Testis (tissue), 2 donors: ENCODE results near the gene MATN1.

Experiments used
- CTCF ChIP-seq, 3 experiments: fragments of 450-650 bp in 2 of 3; fragments of 200-600 bp in 1 of 3; sonication (generic) in 1 of 3; IDR thresholded peaks; one replicate each; pipeline ENCODE4 v1.5.1; 2016 to 2019; ENCODE audit warnings: antibody characterized with exemption in 3 of 3, mild to moderate bottlenecking in 2 of 3, moderate library complexity in 1 of 3
- POLR2A ChIP-seq: fragments of 450-650 bp; IDR thresholded peaks from one replicate; pipeline ENCODE4 v1.6.1; 2017; ENCODE audit warnings: antibody characterized with exemption, mild to moderate bottlenecking, moderate library complexity

- TF ChIP-seq CTCF (IDR thresholded peaks at IDR 0.05) (no peak), POLR2A (no peak)
Observed at GRCh38 chr1:30726773-30727684, 3.6 kb upstream of the MATN1 start.
